GM19438 (cell line): ENCODE data around the gene DGKI.

Experiments
- ATAC-seq: cut with Tn5 transposase; IDR thresholded peaks from one replicate; pipeline ENCODE4 v1.9.1; 2021; ENCODE audit warnings: low read depth; ENCODE audit not compliant: unreplicated experiment

Gene DGKI

DNA sequence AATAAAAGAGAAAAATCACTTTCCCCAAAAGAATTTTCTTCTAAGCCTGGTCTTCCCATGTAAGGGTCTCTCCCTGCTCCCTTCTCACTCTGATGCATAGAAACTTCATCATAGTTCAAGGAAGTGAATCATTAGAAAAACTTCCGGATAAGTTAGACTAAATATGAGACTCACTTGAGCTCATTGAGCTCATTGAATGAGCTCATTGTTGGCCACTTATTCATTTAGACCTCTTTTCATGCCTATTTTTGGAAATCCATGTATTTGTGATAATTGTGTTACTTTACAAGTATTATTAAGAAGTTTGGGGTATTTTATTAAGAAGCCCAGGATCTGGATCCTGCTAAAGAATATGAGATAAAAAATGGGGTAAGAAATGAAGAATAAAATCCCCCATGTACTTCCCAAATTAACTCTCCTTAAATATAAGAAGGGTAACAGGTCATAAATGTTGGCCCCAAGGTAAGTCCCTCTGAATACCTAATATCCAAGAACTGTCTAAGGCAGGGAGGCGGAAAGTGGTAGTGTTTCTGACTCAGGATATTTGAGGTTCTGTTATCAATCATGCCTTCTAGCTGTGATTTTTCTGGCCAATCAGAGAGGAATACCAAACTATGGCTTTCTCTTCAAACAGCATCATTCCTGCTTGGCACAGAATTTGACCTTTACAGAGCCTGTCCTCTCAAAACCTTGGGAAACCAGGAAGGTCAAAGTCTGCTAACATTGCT, 266.7 kb downstream of the DGKI start:
- no peak for ATAC-seq

DNA sequence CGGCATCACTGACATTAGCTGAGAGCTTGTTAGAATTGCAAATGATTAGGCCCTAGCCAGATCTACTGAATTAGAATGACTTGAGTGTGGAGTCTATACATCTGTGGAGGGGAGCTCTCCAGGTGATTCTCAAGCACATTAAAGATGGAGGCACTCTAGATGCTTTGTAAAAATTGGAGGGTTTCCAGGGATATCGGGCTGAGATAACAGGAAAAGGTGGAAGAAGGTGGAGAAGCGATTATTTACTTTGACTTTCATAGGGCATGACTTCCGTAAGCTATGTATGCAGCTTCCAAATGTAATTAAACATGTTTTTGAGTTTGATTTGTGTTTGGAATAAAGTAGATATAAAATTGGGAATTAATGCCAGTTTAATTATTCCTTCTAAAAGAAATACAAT, 268.2 kb downstream of the DGKI start:
- ATAC-seq: no peak

DNA sequence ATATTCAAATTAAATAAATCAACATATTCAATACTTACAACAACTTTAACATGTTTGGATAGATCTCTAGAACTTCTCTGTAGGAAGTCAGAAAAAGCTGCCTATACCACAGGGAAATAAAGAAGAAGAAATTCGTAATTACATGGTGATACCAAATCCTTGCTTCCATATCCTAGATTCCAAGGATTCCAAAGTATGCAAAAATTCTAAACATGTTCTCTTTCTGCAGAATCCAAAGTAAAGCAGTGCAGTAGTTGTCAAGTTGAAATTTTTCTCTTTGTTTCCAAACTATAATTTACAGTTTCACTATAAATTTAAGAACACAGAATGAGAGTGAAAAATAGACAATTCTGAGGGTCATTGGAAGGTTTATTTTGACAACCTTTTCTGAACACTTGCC, 269.6 kb downstream of the DGKI start:
- no peak for ATAC-seq

DNA sequence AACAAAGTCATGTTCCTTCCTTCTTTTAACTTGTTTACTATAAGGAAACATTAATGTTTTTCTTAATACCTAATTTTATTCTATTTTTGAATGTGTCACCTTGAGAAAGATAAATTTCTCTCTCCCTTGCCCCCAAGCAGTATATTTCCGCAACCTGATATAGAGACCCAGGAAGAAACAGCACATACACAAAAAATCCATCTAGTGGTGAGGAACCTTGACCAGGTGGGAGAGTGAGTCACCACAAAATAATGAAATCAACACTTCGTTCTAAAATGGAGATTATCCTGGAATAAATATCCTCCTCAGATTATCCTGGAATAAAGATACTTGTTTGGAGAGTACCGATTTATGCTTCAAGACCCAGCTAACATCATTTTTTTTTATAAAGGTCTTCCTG, 270.3 kb downstream of the DGKI start:
- ATAC-seq: no peak

DNA sequence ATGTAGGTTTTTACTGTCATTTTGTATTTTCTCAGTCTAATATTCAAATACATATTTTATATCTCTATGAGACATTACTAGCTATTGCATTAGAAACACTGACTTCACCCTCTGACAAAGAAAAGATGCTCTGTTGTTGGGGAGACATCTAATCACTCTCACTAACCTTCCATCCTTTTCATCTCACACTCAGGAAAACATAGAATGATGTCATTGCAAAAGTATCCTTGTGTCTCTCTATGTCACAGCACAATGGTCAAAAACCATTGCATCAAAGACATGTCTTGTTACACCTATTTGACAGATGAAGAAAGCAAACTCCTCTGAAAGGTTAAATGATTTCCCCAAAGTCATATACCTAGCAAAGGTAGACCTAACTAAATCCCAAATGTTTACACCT, 272.0 kb downstream of the DGKI start:
- no peak for ATAC-seq

DNA sequence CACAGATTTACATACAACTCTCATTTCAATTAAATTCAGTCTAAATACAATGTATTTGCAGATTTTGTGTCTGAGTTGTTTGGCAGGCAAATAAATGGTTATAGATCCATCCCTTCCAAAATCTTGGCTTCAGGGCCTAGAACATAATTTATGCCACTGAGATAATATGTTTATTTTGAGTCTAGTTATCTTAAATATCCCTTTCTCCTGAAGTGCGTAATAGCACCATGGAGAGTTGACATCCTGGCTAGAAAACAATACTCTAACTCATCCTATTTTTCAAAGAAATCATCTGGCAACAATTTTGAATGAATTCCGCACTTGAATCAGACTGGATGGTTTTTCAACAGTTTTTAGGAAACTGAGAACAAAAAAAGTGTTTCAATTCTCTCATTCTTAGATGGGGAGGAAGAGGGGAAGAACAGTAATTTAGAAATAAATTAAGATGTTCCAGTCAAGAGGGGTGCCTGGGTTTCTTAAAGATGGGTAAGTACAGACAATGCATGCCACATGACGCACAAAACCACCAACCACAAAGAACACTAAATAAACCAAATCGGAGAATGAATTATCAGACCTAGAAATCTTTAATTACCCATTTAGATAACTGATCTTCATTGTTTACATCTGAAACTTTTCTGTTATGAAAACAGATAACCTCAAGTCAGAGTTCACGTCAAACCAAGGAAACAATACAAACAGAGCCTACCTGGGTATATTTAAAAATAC, 274.6 kb downstream of the DGKI start:
- no peak for ATAC-seq

DNA sequence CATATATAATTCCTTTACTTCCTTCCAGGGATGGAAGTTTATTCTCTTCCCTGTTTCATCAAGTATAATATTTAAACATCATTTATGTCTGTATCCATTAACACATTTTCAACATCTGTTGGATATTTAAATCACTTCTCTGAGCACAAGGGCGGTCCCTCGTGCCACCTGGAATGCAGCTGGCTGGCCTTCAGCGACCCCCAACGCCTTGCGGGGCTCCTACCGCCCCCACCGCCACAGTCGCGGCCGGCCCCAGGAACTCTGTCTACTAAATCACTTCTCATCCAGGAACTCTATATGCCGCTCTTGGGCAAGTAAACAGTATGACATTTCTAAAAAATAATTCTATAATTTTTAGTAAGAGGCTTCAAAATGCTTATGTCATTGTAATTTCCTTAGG, 282.1 kb downstream of the DGKI start:
- ATAC-seq: no peak

DNA sequence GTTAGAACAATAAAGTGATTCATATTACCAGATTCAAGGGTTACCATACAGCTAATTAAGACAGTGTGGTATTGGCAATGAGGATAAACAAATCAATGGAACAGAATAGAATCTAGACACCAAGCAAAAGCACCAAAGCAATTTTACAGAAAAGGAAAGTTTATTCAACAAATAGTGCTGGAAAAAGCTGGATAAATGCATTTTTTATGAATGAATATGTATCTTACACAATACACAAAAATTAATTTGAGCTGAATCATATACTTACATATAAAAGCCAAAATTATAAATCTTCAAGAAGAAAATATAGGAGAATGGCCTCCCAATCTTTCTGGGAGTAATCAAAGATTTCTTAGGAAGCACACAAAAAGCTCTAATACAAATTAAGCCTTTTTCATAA, 282.8 kb downstream of the DGKI start:
- ATAC-seq: no peak

DNA sequence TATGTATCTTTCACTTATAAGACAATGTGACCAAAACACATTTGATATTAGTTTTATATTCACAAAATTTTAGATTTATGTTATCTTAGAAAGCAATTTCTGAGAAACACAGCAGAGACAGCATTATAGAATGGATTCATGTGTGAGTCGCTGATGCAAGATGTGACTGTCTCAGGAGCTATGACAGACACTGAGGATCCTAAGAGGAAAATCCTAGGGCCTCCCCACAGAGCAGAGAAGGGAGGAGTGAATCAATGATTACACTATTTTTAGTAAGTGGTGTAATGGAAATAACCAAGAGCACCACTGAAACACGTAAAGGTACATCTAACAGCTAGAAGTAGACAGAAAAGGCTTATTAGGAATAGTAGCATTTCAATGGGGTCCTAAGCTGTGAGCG, 299.3 kb downstream of the DGKI start:
- ATAC-seq: no peak

DNA sequence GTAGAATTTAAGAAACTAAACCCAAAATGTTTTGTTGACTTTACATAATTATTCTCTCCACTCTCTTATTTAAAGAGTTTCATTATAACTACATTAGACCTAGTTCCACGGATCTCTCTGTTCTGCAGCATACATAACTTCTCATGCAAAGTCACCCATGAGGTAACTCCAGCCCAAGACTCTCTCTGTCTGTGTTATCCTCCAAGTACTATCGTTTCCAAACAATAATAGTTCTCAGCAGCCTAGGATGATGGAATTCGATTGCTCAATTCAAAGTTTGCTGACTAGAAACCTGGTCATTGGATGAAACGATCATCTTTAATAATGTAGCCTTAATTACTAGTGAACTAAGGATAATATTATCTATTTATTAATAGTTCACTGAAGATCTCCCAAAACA, 300.1 kb downstream of the DGKI start:
- no peak for ATAC-seq

DNA sequence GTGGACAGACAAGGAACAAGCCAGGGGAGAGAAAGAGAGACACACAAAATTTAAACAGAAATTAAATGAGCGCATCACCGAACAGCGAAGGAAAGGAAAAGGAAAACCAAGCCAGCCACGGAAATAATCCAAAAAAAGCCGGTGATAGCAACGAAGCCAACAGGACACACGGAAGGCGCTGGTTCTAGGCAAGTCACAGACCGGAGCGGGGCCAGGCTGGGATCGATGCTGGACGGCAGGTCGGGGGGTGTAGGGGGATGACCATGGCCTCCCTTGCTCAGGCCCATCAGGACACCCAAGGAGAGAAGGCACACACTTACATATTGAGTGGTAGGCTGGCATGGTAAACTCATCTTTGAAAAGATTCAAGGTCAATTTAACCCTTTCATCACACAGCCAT, 300.8 kb downstream of the DGKI start:
- ATAC-seq: no peak

DNA sequence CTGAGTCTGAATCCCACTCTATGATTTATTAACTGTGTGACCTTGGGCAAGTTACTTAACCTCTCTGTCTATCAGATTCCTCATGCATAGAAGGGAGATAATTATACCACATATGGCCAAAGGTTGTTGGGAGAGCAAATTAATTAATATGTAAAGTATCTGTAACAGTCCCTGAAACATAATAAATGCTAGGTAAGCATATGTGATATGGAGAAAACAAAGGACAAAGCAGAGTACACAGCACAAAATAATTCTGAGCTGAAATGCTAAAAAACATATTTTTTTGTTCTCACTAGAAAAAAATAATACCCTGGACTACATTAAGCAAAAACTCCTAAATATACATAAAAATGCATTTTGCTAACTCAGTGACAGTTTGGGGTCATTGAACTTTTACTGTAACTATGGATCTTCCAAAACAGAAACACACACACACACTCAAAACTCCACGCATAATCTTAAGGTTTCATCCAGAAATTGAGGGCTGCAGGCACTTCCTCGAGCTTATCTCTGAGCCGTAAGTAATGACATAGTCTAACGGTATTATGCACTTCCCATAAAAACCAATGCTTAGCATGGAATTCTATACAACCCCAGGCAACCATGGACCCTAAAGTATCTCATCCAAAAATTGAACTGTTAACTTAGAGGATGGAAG, 301.6 kb downstream of the DGKI start:
- ATAC-seq: no peak

DNA sequence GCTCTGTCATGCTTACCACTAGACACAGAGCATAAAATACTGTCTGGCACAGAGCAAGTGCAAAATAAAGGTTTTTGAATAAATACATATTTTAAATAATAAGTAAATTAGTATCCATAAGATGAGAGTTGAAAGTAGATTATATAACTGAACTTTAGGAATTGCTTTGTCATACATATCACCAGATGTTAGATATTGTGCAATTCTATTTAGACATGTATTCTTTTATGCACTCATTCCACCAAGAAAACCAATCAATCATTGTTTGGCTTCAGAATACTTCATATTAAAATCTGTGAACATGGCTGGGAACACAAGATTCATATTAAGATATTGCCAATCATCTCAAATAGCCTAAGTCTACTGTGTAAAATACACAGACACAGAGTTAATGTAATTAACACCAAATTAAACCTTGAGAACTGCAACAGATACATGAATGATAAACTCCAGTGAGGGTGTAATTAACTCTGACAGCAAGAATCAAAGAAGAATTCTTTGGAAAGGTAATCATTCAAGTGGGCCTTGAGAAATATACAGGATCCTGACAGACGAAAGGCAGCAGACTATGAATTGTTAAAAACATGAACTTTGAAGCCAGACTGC, 302.2 kb downstream of the DGKI start:
- no peak for ATAC-seq

DNA sequence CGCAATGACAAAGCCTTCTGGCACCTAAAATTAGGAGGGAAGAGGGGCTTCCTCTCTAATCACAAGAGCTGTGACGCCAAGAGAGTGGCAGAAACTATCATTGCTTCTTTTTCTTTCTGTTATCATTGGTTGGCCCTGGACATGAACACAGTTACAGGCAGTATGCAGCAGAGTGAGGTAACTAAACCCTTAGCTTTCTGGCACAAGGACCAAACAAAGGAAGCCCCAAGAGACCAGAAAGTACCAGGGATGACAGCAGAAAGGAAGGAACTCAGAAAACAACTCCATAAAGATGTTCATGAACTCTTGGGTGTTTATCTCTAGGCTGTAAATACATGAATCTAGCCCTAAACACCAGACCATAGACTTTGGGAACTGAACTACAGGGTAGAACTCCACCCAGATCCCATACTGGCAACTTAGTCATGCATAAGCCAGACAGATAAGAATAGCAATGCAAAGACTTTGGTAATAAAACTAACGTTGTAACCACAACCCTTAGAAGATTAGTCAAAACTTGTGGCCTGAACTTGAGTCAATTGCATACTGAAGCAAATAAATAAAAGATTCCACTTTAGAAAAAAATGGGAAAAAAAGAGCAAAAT, 307.6 kb downstream of the DGKI start:
- ATAC-seq: no peak

DNA sequence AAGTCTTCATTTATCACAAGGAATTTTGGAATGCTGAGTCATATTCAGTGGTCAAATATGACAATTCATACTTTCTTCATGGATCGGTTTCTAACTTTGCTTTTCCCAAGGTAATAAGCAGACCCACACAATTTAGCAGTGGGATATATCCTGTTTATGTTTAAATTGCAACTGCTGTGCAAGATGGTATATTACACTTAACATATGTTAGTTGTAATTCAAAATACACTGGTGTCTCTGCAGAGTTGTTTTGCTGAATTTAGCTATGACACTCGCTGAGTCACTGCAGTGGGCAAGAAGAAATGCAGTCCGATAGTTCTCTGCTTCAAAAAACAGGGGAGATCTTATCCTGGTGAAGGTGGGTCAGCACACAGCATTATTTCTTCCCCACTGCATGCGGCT, 308.4 kb downstream of the DGKI start:
- ATAC-seq: no peak

DNA sequence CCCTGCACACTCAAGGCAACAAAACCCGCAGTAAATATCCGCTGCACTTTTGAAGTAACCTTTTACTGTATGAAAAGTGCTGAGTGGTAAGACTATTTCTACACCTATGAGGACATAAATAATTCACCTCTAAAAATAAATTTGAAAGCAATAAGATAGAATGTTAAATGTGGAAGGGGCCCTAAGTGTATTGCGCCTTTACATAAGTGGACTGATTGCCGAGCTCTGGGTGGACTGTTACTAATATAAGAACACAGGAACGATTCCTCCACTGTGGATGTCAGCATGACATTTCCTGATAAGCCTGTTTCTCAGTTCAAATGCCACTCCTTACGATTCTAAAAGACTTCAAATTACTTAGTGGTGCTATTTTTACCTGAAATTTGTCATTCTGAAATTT, 311.2 kb downstream of the DGKI start:
- no peak for ATAC-seq

DNA sequence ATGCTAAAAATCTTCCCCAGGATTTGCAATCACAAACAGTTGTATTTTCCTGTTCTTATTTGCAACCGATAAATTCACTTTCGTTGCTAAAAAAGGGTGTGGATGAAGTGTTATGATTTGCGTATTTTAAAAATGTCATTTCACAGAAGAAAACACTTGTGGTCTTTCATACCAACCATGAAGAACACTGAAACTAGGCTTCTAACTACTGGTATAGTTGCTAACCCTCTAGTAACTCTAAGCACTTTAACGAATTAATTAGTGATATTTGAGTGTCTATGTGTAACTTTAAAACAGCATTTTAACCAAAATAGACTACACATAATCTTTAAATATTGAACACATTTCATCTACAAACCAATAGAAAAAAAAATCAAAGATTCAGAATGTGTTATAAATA, 315.1 kb downstream of the DGKI start:
- ATAC-seq: no peak

DNA sequence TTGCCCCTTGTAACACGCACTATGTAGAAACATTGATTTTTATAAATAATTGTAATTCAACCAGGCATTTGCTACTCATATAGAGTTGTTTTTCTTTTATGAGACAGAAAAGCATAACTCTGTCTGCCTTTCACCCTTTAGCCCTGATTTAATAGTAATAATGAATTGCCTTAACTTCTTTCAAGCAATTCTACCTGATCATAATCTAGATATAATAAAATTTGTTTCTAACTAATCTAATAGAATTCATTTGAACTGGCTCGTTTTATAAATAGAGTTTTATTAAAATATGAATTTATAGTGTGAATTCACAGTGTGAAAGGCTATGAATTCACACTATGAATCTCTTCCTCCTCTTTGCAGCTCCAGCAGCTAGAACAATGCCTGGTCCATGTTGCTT, 319.1 kb downstream of the DGKI start:
- ATAC-seq: no peak

DNA sequence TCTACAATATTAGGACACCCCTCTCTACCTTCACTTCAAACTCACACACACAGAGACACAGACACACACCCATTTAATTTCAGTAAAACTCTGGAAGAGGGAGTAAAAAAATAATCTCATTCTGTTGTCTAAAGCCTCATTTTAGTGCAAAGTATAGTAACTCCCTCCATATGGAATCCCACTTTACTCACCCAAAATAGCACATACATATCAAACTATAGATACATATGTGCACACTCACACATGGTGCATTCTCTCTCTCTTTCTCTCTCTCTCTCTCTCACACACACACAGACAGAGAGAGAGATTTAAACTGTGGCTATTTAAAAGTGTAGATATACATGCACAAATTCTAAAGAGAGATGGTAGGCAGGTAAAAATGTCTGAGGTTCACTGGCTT, 323.6 kb downstream of the DGKI start:
- no peak for ATAC-seq

DNA sequence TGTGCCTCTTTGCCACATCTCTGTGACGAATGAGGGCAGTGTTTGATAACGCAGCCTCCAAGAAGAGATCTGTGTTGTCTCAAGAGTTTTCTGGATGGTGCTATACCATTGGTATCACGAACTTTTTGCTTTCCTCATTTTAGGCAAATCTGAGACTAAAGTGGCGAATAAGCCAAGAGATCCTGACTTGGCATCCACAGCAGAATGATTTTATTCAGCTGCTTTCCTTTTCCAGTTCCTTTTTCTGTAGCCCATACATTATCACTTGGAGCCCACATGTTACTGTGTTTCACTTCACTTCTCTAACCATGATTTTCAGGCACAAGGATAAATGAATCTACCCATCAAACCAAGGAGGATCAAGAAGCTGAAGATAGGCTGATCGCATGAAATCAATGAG, 325.3 kb downstream of the DGKI start:
- ATAC-seq: no peak

DNA sequence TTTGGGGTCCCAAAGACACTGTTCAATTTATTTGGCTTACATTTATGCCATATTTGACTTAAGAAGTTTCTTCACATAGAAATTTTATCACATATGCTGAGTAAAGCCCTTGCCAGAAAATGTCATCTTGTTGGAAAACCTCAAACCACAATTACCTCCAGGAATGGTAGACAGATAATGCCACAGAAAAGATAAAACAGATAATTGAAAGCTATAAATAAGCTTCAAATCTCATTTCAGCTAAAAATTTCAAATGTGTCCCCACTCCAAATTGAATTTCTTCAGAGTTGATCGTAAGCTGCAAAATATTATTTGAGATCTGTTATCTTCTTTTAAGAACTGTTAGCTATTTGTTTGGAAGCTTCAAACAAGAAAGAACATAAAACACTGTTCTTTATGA, 326.8 kb downstream of the DGKI start:
- ATAC-seq: no peak
